Islet precursor cell (in vitro differentiated cells): ENCODE results near the gene CAMK2B.

Experiments used
- DNase-seq: peaks from one replicate; pipeline ENCODE4 v3.0.0-alpha.2; 2018

Gene CAMK2B

DNA sequence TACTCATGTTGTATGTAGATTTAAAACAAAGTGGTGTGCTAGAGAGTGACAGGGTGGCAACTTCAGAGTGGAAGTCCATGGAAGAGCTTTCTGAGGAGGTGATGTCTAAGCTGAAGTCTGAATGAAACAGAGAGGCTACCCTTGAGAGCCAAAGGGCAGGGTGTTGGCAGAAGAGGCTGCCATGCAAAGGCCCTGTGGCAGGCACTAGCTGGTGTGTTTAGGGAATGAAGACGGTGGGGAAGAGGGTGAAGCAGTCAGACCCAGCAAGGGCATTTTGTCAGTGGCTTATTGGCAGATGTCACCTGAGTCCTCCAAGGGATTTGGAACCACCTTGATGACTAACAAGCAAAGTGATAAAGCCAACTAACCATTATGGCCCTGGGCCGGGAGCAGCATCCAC lies 3.7 kb upstream of the CAMK2B start:
- no peak for DNase-seq

GRCh38 chr7:44327981-44328380 lies 2.6 kb upstream of the CAMK2B start:
- DNase-seq: no peak

DNA sequence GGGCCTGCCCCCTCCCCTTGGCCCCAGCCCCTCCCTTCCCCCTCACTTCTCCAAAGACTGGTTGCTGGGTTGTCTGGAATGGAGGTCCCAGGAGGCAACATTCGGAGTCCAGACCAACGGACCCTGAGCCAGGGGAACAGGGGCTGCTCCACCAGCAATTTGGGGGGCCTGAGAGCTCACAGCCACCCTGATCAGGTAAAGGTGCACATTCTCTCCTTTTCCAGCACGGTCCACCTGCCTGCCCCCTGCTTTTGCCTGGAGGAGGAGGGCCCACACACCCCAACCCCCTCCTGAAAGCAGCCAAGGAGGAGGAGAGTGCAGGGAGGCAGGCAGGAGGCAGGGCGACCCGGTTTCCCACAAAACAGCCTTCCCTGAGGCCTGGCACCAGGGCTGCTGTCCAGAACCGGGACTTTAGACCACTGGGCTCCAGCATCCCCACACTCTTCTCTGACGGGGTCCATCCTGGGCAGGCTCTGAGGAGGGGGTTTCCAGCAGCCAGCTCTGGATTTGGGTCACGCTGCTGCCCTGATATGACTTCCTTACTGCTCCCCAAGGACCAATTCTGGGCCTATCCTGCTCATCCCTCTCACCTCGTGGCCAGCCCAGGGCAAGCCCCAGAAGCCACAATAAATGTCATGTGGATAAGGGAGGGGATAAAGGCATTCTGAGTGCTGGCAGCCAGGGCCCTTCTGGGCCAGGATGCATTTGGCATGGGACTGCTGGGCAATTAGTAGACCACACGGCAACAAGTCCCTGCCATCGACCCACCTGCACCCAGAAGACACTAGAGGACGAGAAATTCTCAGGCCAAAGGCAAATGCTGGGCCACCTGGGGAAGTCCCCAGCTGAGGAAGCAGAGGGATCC lies 1.1 kb upstream of the CAMK2B start:
- DNase-seq: no peak

DNA sequence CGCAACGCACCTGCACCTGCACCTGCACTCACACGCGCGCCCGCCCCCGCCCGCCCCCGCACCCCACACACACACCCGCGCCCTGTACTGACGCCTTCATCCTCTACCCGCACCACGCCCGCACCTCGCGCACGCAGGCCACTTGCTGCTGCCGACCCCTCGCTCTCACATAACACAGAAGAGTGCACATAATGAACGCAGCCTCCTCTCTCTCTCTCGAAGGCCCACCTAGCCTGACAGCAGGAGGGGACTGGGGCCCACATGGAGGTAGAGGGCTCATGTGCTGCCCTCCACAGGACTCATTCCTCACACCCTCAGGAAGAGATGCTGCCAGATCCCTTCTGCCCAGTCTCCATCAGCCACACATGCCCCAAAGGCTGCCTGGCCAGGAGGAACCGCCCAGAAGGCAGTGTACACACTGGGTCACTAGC lies 432 bp upstream of the CAMK2B start:
- DNase-seq: peak; percentile 58

DNA sequence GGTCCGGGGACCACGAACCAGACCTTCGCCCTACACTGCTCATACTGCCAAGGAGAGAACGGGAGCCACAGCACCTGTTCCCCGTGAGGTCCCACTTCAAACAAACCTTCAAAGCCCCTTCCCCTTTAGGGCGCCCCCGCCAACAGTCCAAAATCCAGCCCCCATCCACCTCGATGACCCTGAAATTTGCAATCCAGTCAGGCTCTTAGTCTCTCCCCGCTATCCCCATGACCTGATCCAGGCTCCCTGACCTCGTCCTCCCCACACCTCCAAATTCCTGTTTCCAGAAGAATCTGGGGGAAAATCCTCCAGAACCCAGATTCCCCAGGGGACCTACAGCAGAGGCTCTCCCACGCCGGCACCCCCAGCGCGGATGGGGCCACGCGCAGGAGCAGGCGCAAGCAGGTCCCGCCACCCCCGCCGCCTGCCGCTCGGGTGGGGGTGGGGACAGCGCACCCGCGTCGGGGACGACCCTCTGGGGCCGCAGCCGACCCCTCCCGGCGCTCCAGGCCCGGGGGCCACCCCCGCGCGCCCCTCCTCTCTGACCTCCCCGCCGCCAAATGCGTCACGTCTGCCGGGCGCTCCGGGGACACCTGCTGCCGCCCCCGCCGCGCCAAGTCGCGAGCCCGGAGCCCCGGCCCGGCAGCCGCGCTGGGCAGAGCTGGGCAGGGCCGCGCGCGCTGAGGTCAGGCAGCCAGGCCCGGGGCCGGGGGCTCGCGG lies 753 bp downstream of the CAMK2B start:
- DNase-seq: no peak

- peak; percentile 51 for DNase-seq
Observed at GRCh38 chr7:44324204-44324480, 1.3 kb downstream of the CAMK2B start.

DNA sequence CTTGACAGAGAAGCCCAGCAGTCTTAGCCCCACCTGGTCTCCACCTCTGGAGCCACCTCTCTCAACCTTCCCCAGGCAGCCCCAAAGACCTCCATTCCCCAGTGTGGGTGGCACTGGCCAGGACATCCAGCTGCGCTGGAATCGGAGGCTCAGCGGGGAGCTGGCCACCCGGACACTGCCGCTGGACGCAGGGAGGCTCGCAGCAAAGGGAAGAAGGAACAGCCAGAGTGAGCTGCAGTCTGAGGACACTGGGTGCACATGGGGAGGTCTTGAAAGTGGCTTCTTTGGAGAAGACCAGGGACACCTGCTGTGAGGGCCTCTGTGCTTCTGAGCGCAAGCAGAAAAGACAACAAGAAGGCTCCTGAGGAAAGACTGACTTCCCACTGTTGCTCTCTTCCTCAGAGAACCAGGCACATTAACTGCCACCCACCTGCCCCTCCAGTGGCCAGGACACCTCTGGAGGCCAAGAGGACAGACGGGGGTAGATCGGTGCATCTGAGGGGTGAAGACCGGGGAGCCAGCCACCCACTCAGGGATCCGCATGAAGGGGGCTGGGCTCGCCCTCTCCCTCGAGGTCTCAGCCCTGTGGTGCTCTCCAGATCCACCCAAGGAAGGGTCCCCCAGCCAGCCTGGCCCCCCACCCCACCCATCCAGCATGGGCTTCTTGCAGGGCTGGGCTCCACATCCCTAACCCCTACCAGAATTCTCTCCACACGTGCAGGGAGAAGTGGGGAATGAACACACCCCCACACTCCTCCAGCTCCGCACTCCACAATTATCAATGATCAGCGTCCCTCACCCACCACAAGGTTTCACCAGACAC lies 1.8 kb downstream of the CAMK2B start:
- DNase-seq: no peak

GRCh38 chr7:44322631-44323363 lies 2.6 kb downstream of the CAMK2B start:
- no peak for DNase-seq

DNA sequence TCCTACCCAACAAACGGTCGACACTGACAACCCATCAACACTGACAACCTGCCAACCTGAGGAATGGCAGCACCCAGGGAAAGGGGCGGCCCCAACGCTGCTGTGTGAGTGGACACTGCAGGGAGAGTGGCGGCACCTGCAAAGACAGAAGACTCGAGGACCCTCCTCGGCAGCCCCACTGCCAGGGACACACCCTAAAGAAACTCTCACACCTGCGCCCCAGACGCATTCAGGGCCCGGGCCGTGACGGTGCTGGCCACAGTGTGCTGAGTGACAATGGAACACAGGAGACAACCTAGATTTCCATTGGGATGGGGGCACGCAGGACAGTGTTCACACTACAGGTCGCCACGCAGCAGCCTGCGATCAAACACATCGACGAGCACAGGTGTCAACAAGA lies 3.6 kb downstream of the CAMK2B start:
- DNase-seq: no peak

- DNase-seq: no peak
Observed at GRCh38 chr7:44320794-44321371, 4.5 kb downstream of the CAMK2B start.

DNA sequence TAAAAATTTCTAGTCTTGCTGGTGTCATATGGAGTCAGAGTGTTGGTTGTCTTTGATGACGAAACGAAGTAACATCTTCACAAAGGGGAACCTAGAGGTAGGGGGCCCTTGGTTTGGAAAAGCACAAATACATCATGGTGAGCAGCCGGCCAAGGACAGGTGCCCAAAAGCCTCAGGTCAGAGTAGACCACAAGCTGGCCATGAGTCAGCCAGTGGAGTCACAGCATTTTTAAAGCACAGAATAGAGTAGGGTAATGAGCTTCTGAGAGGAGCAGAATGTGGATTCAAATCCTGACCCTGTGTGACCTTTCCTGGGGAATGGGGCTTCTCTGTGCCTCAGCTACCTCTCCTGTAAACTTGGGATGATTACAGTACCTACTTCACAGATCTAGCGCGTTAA lies 5.3 kb downstream of the CAMK2B start:
- no peak for DNase-seq

- DNase-seq: peak; percentile 48
Observed at GRCh38 chr7:44318332-44318731, 7.1 kb downstream of the CAMK2B start.

GRCh38 chr7:44315301-44315903 lies 10.0 kb downstream of the CAMK2B start:
- DNase-seq: no peak

GRCh38 chr7:44313621-44314031 lies 11.8 kb downstream of the CAMK2B start:
- peak; percentile 53 for DNase-seq

- DNase-seq: peak; percentile 44
Observed at GRCh38 chr7:44313016-44313415, 12.4 kb downstream of the CAMK2B start.

- DNase-seq: peak; percentile 45
Observed at GRCh38 chr7:44311561-44312495, 13.6 kb downstream of the CAMK2B start.

DNA sequence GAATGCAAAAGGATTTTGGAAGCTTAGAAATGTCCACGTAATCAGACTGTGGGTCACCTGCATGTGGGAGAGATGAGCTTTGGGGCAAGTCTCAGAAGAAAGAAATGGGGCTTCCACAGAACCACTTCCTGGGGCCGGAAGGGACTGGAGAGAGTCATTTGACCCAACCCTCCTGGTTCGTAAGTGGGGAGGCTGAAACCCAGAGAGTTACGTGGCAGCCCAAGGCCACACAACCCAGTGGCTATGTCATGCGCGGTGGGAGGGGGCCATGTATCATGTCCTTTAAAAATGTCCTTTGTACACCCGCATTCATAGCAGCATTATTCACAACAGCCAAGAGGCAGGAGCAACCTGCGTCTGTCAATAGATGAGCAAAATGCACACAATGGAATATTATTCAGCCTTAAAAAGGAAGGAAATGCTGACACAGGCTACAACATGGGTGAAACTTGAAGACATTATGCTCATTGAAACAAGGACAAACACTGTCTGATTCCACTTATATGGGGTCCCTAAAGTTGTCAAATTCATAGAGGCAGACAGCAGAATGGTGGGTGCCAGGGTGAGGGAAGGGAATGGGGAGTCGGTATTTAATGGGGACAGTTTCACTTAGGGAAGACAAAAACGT lies 15.1 kb downstream of the CAMK2B start:
- DNase-seq: no peak

GRCh38 chr7:44309271-44310091 lies 15.9 kb downstream of the CAMK2B start:
- DNase-seq: peak; percentile 82

DNA sequence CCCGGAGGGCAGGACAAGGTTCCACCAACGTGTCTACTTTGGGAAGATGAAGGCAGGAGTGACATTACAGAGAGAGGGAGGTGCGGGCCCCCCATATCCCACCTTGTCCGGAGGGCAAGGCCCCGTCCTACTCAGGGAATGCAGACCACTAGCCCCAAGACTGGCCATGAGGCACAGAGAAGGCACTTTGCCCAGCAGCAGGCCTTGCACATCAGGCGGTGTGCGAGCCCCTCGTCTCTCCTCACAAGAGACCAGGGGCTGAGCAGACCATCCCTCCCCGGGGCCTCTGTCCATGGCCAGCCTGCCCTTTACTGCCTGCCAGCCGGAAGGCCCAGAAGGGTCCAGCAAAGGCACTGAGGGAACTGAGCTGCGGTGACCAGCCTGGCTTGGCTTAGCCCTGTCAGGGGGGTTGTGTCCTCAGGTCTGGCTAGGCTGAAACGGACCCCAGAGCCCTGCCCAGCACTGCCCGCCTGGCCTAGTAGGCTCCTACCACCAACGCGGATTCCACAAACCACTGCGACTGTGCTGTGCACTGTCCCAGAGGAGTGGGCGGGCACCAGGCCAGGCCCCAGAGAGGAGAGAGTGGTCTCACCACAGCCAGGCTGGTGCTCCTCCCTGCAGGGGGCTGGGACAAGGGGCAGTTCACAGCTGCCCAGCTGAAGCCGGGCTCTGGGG lies 16.7 kb downstream of the CAMK2B start:
- peak; percentile 58 for DNase-seq
